ENCODE measurements around the gene SRGAP1.

Gene SRGAP1

DNA sequence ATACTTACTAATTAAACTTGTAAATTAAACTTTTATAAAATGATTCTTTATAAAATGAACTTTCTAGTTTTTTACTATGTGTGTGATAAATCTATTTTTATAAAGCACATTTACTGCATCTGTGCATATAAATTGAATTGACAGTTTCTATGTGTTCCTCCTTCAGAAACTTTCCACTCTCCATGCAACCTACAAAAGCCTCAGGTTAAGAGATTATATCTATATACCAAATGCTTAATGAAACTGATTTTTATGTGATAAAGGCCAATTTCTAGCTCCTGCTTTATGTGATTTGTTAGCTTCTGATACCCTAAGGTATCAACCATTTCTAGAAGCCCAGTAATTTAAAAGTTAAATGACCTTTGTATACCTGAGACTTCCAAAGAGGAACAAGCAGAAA, 174.0 kb downstream of the SRGAP1 start:
- no peak for DNase-seq (ENCODE audit: low read depth)
- no peak overlapping the region for H3K4me3 ChIP-seq (ENCODE audit: control insufficient read depth, low read depth, low read length)
- TF ChIP-seq, protein P1, sequence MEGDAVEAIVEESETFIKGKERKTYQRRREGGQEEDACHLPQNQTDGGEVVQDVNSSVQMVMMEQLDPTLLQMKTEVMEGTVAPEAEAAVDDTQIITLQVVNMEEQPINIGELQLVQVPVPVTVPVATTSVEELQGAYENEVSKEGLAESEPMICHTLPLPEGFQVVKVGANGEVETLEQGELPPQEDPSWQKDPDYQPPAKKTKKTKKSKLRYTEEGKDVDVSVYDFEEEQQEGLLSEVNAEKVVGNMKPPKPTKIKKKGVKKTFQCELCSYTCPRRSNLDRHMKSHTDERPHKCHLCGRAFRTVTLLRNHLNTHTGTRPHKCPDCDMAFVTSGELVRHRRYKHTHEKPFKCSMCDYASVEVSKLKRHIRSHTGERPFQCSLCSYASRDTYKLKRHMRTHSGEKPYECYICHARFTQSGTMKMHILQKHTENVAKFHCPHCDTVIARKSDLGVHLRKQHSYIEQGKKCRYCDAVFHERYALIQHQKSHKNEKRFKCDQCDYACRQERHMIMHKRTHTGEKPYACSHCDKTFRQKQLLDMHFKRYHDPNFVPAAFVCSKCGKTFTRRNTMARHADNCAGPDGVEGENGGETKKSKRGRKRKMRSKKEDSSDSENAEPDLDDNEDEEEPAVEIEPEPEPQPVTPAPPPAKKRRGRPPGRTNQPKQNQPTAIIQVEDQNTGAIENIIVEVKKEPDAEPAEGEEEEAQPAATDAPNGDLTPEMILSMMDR (IDR thresholded peaks at IDR 0.05; ENCODE audit: control insufficient read depth, insufficient read depth, low read depth, low read length, missing control alignments): no peak

GRCh38 chr12:64019101-64019500, 174.6 kb downstream of the SRGAP1 start:
- TF ChIP-seq, protein P1 (IDR thresholded peaks at IDR 0.05; ENCODE audit: control insufficient read depth, insufficient read depth, low read depth, low read length, missing control alignments): no peak
- H3K4me3 ChIP-seq (ENCODE audit: control insufficient read depth, low read depth, low read length): no peak overlapping the region
- DNase-seq (ENCODE audit: low read depth): no peak

DNA sequence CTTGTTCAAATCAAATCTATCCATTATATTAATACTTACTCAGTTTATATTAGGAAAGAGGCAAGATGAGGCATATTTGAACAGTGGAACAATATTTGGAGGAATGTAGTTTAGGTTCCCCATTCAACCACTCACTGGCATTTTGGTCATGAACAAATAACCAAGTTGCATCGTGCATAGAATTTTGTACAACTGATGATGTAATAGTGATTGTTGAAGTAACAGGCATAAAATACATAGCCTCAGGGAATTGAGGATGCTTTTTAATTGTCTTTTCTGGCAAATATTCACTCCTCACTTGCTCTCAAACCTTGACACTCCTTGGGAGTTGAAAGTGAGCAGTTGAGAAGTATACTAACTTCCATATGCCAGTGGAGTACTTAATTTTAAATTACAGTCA, 175.2 kb downstream of the SRGAP1 start:
- TF ChIP-seq, protein P1 (IDR thresholded peaks at IDR 0.05; ENCODE audit: control insufficient read depth, insufficient read depth, low read depth, low read length, missing control alignments): no peak
- no peak overlapping the region for H3K4me3 ChIP-seq (ENCODE audit: control insufficient read depth, low read depth, low read length)
- DNase-seq (ENCODE audit: low read depth): no peak

- TF ChIP-seq, protein P1 (IDR thresholded peaks at IDR 0.05; ENCODE audit: control insufficient read depth, insufficient read depth, low read depth, low read length, missing control alignments): no peak
- no peak overlapping the region for H3K4me3 ChIP-seq (ENCODE audit: control insufficient read depth, low read depth, low read length)
- DNase-seq (ENCODE audit: low read depth): no peak
Measured at GRCh38 chr12:64025174-64025958, 180.9 kb downstream of the SRGAP1 start.

DNA sequence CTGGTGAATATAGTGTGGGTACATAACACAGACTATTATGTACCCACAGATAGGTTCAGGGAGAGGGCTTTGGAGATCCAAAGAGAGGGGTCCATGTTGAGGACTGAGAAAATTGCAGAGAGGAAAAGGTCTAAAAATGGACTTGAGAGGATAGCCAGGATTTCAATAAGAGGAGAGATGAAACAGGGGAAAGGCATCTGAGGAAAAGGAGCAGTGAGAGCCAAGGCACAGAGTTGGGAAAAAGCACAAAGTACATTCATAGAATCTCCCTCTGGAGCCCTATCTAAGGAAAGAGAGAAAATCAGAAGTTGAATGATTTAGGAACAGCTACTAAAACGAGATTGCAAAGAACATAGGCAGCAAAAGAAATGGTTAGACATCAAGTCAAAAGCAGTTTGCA, 182.8 kb downstream of the SRGAP1 start:
- no peak overlapping the region for H3K4me3 ChIP-seq (ENCODE audit: control insufficient read depth, low read depth, low read length)
- TF ChIP-seq, protein P1 (IDR thresholded peaks at IDR 0.05; ENCODE audit: control insufficient read depth, insufficient read depth, low read depth, low read length, missing control alignments): no peak
- no peak for DNase-seq (ENCODE audit: low read depth)

- no peak overlapping the region for H3K4me3 ChIP-seq (ENCODE audit: control insufficient read depth, low read depth, low read length)
- DNase-seq (ENCODE audit: low read depth): no peak
- TF ChIP-seq, protein P1 (IDR thresholded peaks at IDR 0.05; ENCODE audit: control insufficient read depth, insufficient read depth, low read depth, low read length, missing control alignments): no peak
Measured at GRCh38 chr12:64028541-64028940, 184.0 kb downstream of the SRGAP1 start.
